ENCODE results near the gene LTF.

DNA sequence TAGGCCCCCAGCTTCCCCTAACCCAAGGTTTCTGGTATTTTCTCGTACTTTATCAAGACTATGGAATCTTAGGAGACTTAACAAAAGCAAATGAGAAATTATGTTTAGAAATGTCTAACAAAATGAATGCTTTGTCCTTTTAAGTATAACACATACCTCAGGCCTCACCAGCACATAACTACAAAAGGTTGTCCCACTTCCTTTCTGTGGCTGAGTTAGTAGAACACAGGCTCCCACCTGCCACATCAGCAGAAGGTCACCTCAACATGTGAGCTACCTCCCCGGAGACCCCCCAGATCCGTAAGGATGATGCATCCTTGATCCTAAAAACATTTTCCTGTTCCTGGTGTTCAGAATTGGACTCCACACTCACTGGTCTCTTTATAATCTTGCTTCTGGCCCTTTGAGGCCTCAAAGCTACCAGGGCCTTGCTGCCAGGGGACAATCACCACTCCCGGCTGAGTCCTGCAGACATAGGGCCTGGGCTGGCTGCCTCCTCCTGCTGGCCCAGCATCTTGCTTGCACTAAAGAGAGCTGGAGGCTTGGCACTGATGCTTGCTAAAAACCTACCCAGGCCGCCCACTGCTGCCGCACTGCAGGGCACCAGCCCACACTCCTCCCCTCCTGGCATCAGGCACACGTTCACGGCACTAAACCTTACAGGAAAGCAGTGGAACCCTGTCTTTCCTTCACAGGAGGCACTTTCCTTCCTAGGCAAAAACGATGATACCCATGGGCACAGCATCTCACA is 54.8 kb downstream of the LTF start:
- TF ChIP-seq, protein P1, sequence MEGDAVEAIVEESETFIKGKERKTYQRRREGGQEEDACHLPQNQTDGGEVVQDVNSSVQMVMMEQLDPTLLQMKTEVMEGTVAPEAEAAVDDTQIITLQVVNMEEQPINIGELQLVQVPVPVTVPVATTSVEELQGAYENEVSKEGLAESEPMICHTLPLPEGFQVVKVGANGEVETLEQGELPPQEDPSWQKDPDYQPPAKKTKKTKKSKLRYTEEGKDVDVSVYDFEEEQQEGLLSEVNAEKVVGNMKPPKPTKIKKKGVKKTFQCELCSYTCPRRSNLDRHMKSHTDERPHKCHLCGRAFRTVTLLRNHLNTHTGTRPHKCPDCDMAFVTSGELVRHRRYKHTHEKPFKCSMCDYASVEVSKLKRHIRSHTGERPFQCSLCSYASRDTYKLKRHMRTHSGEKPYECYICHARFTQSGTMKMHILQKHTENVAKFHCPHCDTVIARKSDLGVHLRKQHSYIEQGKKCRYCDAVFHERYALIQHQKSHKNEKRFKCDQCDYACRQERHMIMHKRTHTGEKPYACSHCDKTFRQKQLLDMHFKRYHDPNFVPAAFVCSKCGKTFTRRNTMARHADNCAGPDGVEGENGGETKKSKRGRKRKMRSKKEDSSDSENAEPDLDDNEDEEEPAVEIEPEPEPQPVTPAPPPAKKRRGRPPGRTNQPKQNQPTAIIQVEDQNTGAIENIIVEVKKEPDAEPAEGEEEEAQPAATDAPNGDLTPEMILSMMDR (tag by site-specific recombination; IDR thresholded peaks at IDR 0.05), result no peak
- TF ChIP-seq, protein P2, sequence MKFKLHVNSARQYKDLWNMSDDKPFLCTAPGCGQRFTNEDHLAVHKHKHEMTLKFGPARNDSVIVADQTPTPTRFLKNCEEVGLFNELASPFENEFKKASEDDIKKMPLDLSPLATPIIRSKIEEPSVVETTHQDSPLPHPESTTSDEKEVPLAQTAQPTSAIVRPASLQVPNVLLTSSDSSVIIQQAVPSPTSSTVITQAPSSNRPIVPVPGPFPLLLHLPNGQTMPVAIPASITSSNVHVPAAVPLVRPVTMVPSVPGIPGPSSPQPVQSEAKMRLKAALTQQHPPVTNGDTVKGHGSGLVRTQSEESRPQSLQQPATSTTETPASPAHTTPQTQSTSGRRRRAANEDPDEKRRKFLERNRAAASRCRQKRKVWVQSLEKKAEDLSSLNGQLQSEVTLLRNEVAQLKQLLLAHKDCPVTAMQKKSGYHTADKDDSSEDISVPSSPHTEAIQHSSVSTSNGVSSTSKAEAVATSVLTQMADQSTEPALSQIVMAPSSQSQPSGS (tag by site-specific recombination; IDR thresholded peaks at IDR 0.05; ENCODE audit: low read depth), result no peak
